Gastrocnemius medialis (tissue), 4 donors: ENCODE data around the gene FCRL5. TPM values are rescaled to one million over a fixed set of nuclear protein-coding genes. Genes with fewer than 3 reads are reported as not detected.

Source experiments
- ATAC-seq, 2 donors: fragments of 150-250 bp; one replicate each; pipeline ENCODE4 v1.9.1; 2016
- DNase-seq, 2 donors: peaks; one replicate each; pipeline ENCODE4 v3.0.0-alpha.2; 2019
- H3K27ac ChIP-seq, 4 donors: fragments of 200-600 bp; sonication (generic); 1 replicate in 1 of 4; 2 replicates in 3 of 4; pipeline ENCODE4 v1.5.1; 2016 to 2018; ENCODE audit warnings: mild to moderate bottlenecking in 2 of 4, moderate library complexity in 1 of 4
- H3K27me3 ChIP-seq, 3 donors: fragments of 200-600 bp; sonication (generic) in 2 of 3; 1 replicate in 1 of 3; 2 replicates in 2 of 3; pipeline versions ENCODE4 v1.5.1 to v1.6.0; 2016 to 2019; ENCODE audit warnings: mild to moderate bottlenecking in 1 of 3, moderate library complexity in 1 of 3
- H3K36me3 ChIP-seq, 2 donors: fragments of 200-600 bp; sonication (generic) in 1 of 2; one replicate each; pipeline ENCODE4 v1.5.1; 2017 to 2018
- H3K4me1 ChIP-seq, 2 donors: fragments of 200-600 bp; sonication (generic) in 1 of 2; one replicate each; pipeline ENCODE4 v1.5.1; 2016 to 2017; ENCODE audit warnings: mild to moderate bottlenecking in 2 of 2
- H3K4me3 ChIP-seq, 4 donors: fragments of 200-600 bp; sonication (generic) in 3 of 4; 1 replicate in 1 of 4; 2 replicates in 3 of 4; pipeline ENCODE4 v1.5.1; 2016 to 2019; ENCODE audit warnings: mild to moderate bottlenecking in 2 of 4
- H3K9me3 ChIP-seq, 3 donors: fragments of 200-600 bp; sonication (generic) in 2 of 3; 1 replicate in 1 of 3; 2 replicates in 2 of 3; pipeline ENCODE4 v1.5.1; 2016 to 2019
- CTCF ChIP-seq, 5 experiments: fragments of 450-650 bp in 3 of 5; fragments of 200-600 bp in 2 of 5; sonication (generic) in 2 of 5; IDR thresholded peaks in 4 of 5; conservative IDR thresholded peaks in 1 of 5; 1 replicate in 4 of 5; 2 replicates in 1 of 5; pipeline ENCODE4 v1.5.1; 2016 to 2019; ENCODE audit warnings: antibody characterized with exemption in 5 of 5, mild to moderate bottlenecking in 3 of 5, moderate library complexity in 3 of 5
- POLR2A ChIP-seq, 2 donors: fragments of 450-650 bp; IDR thresholded peaks; one replicate each; pipeline ENCODE4 v1.6.1; 2017; ENCODE audit warnings: antibody characterized with exemption in 2 of 2, mild to moderate bottlenecking in 2 of 2, moderate library complexity in 2 of 2
- in situ Hi-C, 4 donors: fragments of 200-750 bp; cut with MboI; loops; one replicate each; pipeline versions ENCODE4 v1.15.0 to v1.8.0; 2017; ENCODE audit warnings: low sequenced_read_pairs in 4 of 4
- intact Hi-C: fragments of 100-400 bp; cut with DNase I; formaldehyde crosslinking; loops from one replicate; pipeline ENCODE4 v1.15.1; 2023; ENCODE audit warnings: low total_unique reads
- total RNA-seq, 4 donors: library from RNA; depleted of rRNA; stranded (reverse); fragments of >200 nt; gene quantifications; one replicate each; pipeline versions ENCODE4 v1.1.0 to v1.2.3, GENCODE V29; 2016

Gene FCRL5
- total RNA-seq, 4 donors from 2014 or later: not detected

- in situ Hi-C loops (no loop called here), intact Hi-C loops (no loop called here)
- TF ChIP-seq CTCF (IDR thresholded peaks at IDR 0.05 in 4 of 5, conservative IDR thresholded peaks at IDR 0.05 in 1 of 5): no peak
- no peak for TF ChIP-seq POLR2A (IDR thresholded peaks at IDR 0.05)
- Histone ChIP-seq H3K36me3 (no peaks in the 10 kb centered on the region), H3K4me3 (no peak overlapping the region), H3K4me1 (no peaks in the 10 kb centered on the region), H3K27me3 (no peaks in the 10 kb centered on the region), H3K9me3 (no peaks in the 10 kb centered on the region), H3K27ac (no peak overlapping the region)
- no peak for DNase-seq
- no peak for ATAC-seq
These were observed 12.1 kb downstream of the FCRL5 start for GRCh38 chr1:157540160-157540748.

GRCh38 chr1:157539568-157539967 is 12.7 kb downstream of the FCRL5 start:
- H3K36me3 ChIP-seq: no peaks in the 10 kb centered on the region
- in situ Hi-C loops (no loop called here), intact Hi-C loops (no loop called here)
- no peak overlapping the region for H3K4me3 ChIP-seq
- H3K27me3 ChIP-seq: no peaks in the 10 kb centered on the region
- no peak for TF ChIP-seq POLR2A (IDR thresholded peaks at IDR 0.05)
- TF ChIP-seq CTCF (IDR thresholded peaks at IDR 0.05 in 4 of 5, conservative IDR thresholded peaks at IDR 0.05 in 1 of 5): no peak
- ATAC-seq (no peak), DNase-seq (no peak)
- H3K4me1 ChIP-seq: no peaks in the 10 kb centered on the region
- H3K9me3 ChIP-seq: no peaks in the 10 kb centered on the region
- no peak overlapping the region for H3K27ac ChIP-seq

GRCh38 chr1:157532569-157532968 is 19.7 kb downstream of the FCRL5 start:
- H3K27ac ChIP-seq: no peak overlapping the region
- H3K4me1 ChIP-seq: no peaks in the 10 kb centered on the region
- in situ Hi-C loops (no loop called here), intact Hi-C loops (no loop called here)
- no peaks in the 10 kb centered on the region for H3K9me3 ChIP-seq
- H3K27me3 ChIP-seq: no peaks in the 10 kb centered on the region
- no peak for ATAC-seq
- H3K36me3 ChIP-seq: no peaks in the 10 kb centered on the region
- no peak for DNase-seq
- TF ChIP-seq POLR2A (IDR thresholded peaks at IDR 0.05) (no peak), CTCF (IDR thresholded peaks at IDR 0.05 in 4 of 5, conservative IDR thresholded peaks at IDR 0.05 in 1 of 5) (no peak)
- no peak overlapping the region for H3K4me3 ChIP-seq

GRCh38 chr1:157523774-157524493 is 28.4 kb downstream of the FCRL5 start:
- DNase-seq (no peak), ATAC-seq (no peak)
- Histone ChIP-seq H3K27ac (no peak overlapping the region), H3K4me3 (no peak overlapping the region), H3K4me1 (no peaks in the 10 kb centered on the region), H3K9me3 (no peaks in the 10 kb centered on the region), H3K27me3 (no peaks in the 10 kb centered on the region), H3K36me3 (no peaks in the 10 kb centered on the region)
- in situ Hi-C loops (no loop called here), intact Hi-C loops (no loop called here)
- TF ChIP-seq POLR2A (IDR thresholded peaks at IDR 0.05) (no peak), CTCF (IDR thresholded peaks at IDR 0.05 in 4 of 5, conservative IDR thresholded peaks at IDR 0.05 in 1 of 5) (no peak)
